Adrenal gland (tissue), 5 donors: ENCODE results near the gene CAB39L.

Experiments used
- POLR2A ChIP-seq, 2 donors: fragments of 450-650 bp; IDR thresholded peaks; one replicate each; pipeline ENCODE4 v1.6.1; 2017; ENCODE audit warnings: antibody characterized with exemption in 2 of 2, mild to moderate bottlenecking in 2 of 2, moderate library complexity in 1 of 2
- TF ChIP-seq, protein P1 (sequence below), 6 experiments: fragments of 450-650 bp in 4 of 6; fragments of 200-600 bp in 2 of 6; sonication (generic) in 1 of 6; IDR thresholded peaks; 1 replicate in 5 of 6; 2 replicates in 1 of 6; pipeline versions ENCODE4 v1.5.1 to v1.8.0; 2016 to 2021; ENCODE audit warnings: antibody characterized with exemption in 6 of 6, mild to moderate bottlenecking in 2 of 6, moderate library complexity in 1 of 6
- donor health status: DM: no; HTN: no; CAD: no.

DNA sequence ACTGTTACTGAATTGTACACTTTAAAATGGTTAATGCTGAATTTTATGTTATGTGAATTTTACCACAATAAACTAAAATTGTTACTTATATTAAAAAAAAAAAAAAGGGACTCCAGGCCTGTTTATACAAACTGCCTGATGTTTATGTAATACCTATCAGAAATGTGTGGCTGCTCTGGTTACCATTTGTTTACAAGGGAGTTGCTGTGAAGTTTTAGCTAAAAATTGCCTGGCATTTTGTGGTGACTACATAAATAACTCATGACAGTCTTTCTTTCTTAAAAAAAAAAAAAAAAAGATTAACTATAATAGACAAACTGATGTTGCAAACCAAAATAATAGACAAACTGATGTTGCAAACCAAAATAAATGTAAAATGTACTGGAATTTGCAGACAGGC, 124.3 kb downstream of the CAB39L start:
- TF ChIP-seq, protein P1, sequence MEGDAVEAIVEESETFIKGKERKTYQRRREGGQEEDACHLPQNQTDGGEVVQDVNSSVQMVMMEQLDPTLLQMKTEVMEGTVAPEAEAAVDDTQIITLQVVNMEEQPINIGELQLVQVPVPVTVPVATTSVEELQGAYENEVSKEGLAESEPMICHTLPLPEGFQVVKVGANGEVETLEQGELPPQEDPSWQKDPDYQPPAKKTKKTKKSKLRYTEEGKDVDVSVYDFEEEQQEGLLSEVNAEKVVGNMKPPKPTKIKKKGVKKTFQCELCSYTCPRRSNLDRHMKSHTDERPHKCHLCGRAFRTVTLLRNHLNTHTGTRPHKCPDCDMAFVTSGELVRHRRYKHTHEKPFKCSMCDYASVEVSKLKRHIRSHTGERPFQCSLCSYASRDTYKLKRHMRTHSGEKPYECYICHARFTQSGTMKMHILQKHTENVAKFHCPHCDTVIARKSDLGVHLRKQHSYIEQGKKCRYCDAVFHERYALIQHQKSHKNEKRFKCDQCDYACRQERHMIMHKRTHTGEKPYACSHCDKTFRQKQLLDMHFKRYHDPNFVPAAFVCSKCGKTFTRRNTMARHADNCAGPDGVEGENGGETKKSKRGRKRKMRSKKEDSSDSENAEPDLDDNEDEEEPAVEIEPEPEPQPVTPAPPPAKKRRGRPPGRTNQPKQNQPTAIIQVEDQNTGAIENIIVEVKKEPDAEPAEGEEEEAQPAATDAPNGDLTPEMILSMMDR (IDR thresholded peaks at IDR 0.05), result no peak
- TF ChIP-seq POLR2A (IDR thresholded peaks at IDR 0.05), result no peak
